GM21528 (cell line): ENCODE results near the gene PANX1.
"Not testable (repeated sequence)": the region's sequence is repeated elsewhere in the genome, so short reads cannot be mapped to it uniquely, and the experiment has no call there.

Source experiments
- ATAC-seq: cut with Tn5 transposase; IDR thresholded peaks from one replicate; pipeline ENCODE4 v1.9.1; 2021; ENCODE audit warnings: mild to moderate bottlenecking, moderate library complexity; ENCODE audit not compliant: unreplicated experiment, low FRiP score

Gene PANX1

DNA sequence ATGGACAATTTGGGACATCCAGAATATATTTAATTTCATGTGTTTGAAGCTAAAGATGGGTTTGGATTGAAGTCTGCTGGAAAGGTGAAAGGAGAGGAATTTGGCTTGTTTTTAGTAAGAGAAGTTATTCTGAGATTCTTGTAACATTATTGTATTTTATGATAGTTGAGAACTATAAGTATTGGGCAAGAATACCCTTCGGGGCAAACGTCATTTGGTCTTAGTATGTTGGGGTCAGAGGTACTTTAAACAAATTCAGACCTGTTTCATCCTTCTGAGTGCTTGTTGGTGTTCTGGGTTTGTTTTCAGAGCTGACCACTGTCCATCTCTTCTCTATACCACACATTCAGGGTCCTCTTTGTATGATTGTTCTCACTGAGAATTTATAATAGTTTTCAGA, 19.5 kb downstream of the PANX1 start:
- ATAC-seq, result no peak

DNA sequence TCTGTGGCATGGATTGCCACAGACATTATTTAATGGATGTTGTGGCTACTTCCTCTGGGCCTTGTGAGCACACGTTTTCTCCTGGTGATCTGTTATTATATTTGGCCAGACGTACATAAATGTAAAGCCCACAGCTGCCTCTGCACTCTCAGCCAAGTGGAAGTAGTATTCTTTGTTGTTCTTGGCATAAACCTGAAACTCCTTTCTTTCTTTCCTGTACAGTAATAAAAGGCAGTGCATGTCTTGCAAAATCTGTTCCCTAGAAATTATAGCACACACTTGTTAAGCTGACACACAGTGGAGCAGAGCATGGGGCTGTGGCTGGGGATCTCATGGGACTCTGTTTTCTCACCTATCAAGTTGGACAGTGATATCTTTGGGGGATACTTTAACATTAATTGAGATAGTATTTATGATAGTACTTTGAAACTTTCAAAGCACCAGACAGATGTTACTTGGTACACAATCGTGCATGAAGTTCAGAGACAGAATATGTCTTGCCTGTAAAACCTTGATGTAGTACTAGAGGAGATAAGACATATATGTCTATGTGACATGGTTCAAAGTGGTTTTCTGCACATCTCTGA, 20.9 kb downstream of the PANX1 start:
- no peak for ATAC-seq

DNA sequence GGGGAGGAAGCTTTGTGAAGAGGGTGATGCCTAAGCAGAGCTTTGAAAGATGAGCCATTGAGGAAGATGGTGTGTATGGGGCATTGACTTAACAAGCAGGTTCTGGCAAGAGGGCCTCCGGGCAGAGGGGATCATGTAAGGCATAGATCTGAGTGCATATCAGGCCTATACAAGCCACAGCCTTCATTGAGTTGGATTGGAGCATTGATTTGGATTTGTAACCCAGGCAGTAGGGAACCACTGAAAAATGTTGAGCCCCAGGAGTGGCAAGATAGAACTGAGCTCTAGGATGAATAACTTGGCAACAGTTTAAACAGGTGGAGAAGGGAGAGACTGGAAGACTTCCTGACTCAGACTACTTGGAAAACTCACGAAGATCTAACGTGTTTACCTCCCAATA, 21.4 kb downstream of the PANX1 start:
- no peak for ATAC-seq

DNA sequence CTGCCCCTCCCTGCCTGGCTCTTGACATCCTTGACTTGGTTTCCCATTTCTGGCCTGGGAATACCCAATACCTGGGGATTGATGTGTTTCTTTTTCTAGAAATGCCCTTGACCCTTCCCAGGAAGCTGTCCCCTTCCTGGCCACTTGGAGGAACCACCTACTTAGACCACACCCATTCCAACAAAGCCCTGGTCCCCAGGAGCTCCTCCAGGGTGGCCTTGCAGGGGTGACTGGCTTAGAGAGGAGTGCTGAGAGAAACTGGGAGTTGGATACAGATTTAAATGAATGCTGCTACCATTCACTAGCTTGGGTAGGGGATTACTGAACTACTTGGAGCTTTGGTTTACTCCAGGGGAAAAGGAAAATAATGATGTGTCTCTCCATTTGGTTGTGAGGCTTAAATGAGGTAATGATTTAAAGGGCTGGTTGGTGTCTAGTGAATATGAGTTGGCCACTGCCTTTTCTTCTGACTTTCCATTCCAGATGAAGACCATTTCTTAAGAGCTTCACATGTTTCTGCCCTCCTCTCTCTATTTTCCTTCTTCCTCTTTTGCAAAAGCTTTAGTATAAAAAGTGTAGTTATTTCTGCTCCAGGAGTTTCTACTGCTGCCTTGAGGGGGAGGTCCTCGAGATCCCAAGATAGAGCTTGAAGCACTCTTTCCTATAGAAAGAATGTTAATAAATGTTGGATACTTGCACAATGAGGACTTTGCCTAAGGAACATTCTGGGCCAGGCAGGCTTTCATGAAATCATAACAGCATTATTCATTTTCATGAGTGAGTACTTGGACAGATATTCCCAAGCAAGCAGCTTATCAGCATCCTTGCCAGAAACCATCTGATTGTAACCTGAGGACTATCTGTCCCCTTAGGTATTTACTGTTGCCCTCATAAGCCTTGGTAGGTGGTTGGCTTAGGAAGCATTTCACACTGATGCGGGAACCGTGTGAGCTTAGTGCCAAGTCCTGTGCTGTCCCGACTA, 22.4 kb downstream of the PANX1 start:
- no peak for ATAC-seq

DNA sequence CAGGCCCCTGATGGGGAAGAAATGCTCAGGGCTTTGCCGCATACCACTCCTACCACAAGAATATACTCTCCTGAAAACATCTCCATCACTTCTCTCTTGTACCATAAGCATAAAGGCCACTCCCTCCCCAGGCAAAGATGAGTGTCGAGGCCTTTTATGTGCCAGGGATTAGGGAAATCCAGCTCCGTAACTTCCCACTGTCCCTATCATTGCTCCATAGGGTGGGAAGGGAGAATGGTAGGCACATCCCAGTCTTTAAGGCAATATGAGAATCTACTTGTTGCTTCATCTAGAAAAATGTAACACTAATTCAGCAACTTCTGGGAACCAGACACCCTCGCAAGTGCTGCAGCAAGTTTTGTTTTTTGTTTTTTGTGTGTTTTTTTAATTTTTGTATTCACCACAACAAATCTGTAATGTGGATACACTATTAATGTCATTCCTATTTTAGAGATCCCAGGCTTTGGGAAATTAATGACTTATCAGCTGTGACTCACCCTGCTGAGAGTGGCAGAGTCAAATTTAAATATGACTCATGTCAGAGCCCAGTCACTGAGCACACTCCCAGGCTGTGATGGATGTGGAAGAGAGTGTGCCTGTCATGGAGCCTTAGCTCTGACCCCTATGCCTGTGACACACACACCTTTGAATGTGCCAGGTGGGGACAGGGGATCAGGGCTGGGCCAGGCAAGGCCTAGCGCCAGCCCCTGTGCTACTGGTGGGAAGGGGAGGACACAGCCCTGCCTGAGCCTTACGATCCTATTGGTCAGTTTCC, 23.4 kb downstream of the PANX1 start:
- ATAC-seq, result no peak

DNA sequence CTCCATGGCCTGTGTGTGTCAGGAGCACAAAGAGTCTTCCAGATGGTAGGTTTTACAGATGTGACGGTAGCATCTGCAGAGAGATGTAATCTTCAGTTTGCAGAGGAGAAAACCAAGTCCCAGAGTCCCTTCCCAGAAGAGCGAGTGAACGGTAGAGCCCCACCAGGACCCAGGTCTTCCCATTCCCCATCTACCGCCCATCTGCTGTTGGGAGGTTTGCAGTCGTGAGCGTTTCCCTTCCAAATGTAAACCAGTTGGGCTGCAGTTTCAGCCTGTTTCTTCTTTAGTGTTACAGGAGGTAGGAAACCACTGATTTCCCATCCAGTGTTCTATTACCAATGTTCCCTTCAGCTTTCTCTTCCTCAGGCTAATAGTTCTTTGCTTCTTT, 24.0 kb downstream of the PANX1 start:
- ATAC-seq, result no peak

- no peak for ATAC-seq
Observed at GRCh38 chr11:94153320-94153719, 24.7 kb downstream of the PANX1 start.

- no peak for ATAC-seq
Observed at GRCh38 chr11:94154095-94154856, 25.6 kb downstream of the PANX1 start.

GRCh38 chr11:94157339-94157738, 28.7 kb downstream of the PANX1 start:
- not testable (repeated sequence) for ATAC-seq

DNA sequence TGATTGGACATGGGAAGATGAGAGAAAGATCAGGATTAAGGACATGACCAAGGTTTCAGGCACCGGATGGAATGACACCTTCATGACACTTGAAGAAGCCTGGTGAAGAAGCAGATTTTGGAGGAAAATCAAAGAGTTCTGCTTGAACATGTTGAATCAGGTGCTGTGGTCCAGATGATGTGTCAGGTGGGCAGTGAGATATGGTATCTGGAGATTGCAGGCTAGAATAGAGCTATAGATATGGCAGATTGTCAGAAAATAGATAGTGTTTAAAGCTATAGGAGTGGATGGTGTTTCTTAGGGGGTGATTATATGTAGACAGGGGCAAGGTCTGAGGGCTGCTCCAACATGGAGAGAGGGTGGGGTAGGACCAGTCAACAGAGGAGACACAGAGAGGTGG, 40.2 kb downstream of the PANX1 start:
- ATAC-seq, result no peak

- no peak for ATAC-seq
Observed at GRCh38 chr11:94169516-94169915, 40.9 kb downstream of the PANX1 start.

DNA sequence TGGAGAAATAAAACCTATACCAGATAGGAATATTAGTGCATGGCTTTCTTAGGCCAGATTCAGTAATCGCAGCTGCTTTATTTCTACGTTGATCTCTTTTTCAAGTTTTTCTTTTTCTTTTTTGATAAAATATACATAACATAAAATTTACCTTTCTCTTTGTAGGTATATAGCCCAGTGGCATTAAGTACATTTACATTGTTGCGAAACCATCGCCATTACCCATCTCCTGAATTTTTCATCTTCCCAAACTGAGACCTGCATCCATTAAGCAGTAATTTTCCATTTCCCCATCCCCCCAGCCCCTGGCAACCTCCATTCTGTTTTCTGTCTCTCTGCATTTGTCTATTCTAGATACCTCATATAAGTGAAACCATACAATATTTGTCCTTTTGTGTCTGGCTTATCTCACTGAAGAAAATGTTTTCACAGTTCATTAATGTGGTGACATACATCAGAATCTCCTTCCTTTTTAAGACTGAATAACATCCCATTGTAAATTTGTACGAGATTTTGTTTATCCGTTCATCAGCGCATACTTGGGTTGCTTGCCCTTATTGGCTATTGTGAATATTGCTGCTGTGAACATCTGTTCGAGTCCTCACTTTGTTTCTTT, 41.4 kb downstream of the PANX1 start:
- no peak for ATAC-seq

GRCh38 chr11:94170953-94171352, 42.3 kb downstream of the PANX1 start:
- ATAC-seq, result no peak

DNA sequence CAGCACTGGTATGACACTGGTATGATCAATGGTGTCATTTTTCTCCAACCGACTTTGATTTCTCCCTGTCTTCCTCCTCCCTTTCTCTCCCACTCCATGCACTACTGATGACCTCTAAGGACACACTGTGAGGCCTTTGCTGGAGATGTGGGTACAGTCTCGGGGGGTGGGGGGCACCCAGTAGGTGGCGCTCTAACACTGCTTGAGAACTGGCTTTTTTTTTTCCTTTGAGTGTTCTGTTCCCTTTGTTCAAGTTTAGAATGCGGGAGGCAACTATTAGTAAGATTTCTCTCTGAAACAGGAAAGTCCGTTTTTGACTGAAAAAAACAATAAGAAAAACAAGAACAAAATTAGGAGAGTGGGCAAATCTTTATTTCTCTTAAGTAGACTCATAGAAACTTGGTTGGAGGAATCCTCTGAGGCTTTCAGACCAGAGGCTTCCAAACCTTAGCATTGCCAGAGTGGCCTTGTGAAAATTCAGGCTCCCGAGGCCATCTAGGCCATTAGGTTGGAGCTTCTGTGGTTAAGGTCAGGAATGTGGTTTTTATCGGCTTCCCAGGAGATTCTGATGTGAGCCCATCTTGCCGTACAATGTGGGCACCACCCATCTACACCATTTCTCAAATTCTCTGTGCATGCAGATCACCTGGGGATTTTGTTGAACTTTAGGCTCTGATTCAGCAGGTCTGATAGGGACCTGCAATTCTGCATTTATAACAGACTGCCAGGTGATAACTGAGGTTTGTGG, 43.2 kb downstream of the PANX1 start:
- no peak for ATAC-seq

DNA sequence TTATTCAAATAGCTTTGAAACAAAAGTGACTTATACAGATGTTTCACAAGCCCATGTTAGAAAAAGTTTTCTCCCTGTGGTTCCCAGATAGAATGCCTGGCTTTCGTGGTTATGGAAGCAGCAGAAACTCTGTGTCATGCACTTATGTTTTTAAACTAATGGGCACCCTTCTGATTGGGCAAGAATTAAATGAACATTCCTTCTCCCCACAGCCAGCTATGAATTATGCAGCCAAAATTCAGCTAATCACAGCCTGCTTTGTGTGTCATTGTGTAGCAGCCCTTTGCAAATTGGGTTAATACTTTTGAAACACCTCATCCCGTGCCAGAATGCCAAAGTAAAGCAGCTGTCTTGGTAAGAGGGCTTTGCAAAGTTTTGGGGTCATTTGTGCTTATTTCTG, 46.9 kb downstream of the PANX1 start:
- ATAC-seq, result no peak

DNA sequence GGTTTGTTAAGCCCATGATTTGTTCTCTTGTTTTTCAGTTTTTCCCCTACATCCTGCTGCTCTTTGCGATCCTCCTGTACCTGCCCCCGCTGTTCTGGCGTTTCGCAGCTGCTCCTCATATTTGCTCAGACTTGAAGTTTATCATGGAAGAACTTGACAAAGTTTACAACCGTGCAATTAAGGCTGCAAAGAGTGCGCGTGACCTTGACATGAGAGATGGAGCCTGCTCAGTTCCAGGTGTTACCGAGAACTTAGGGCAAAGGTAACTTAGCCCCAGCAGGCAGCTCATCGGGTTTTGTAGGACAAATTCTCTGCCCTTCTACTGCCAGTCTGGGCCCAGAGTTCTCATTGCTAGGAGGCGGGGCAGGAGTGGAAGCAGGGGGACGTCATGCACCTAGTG, 49.7 kb downstream of the PANX1 start:
- ATAC-seq, result no peak

- no peak for ATAC-seq
Observed at GRCh38 chr11:94179696-94180095, 51.1 kb downstream of the PANX1 start.

DNA sequence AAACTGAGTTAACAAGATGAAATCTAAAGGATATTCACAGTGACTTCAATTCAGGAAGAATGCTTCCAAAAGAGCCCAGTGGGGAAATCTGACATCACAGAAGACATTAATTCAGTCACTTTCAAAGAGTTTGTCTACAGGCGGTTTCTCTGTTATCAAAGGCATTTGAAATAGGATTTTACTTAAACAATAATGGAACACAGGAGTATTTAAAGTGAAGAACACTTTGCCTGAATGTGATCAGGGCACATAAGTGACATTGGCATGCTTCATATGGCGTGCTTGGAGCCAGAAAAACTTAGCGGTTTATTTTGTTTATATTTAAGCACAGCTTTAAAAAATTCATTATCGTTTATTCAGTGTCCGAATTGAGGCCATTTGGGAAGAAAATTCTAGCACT, 52.9 kb downstream of the PANX1 start:
- ATAC-seq, result no peak

GRCh38 chr11:94181943-94182342, 53.3 kb downstream of the PANX1 start:
- no peak for ATAC-seq
